Gastrocnemius medialis (tissue), 4 donors: ENCODE data around the gene PALLD. TPM values are rescaled to one million over a fixed set of nuclear protein-coding genes. Genes with fewer than 3 reads are reported as not detected.

ENCODE experiments used
- ATAC-seq, 2 donors: fragments of 150-250 bp; one replicate each; pipeline ENCODE4 v1.9.1; 2016
- DNase-seq, 2 donors: peaks; one replicate each; pipeline ENCODE4 v3.0.0-alpha.2; 2019
- H3K27ac ChIP-seq, 4 donors: fragments of 200-600 bp; sonication (generic); 1 replicate in 1 of 4; 2 replicates in 3 of 4; pipeline ENCODE4 v1.5.1; 2016 to 2018; ENCODE audit warnings: mild to moderate bottlenecking in 2 of 4, moderate library complexity in 1 of 4
- H3K27me3 ChIP-seq, 3 donors: fragments of 200-600 bp; sonication (generic) in 2 of 3; 1 replicate in 1 of 3; 2 replicates in 2 of 3; pipeline versions ENCODE4 v1.5.1 to v1.6.0; 2016 to 2019; ENCODE audit warnings: mild to moderate bottlenecking in 1 of 3, moderate library complexity in 1 of 3
- H3K36me3 ChIP-seq, 2 donors: fragments of 200-600 bp; sonication (generic) in 1 of 2; one replicate each; pipeline ENCODE4 v1.5.1; 2017 to 2018
- H3K4me1 ChIP-seq, 2 donors: fragments of 200-600 bp; sonication (generic) in 1 of 2; one replicate each; pipeline ENCODE4 v1.5.1; 2016 to 2017; ENCODE audit warnings: mild to moderate bottlenecking in 2 of 2
- H3K4me3 ChIP-seq, 4 donors: fragments of 200-600 bp; sonication (generic) in 3 of 4; 1 replicate in 1 of 4; 2 replicates in 3 of 4; pipeline ENCODE4 v1.5.1; 2016 to 2019; ENCODE audit warnings: mild to moderate bottlenecking in 2 of 4
- H3K9me3 ChIP-seq, 3 donors: fragments of 200-600 bp; sonication (generic) in 2 of 3; 1 replicate in 1 of 3; 2 replicates in 2 of 3; pipeline ENCODE4 v1.5.1; 2016 to 2019
- CTCF ChIP-seq, 5 experiments: fragments of 450-650 bp in 3 of 5; fragments of 200-600 bp in 2 of 5; sonication (generic) in 2 of 5; IDR thresholded peaks in 4 of 5; conservative IDR thresholded peaks in 1 of 5; 1 replicate in 4 of 5; 2 replicates in 1 of 5; pipeline ENCODE4 v1.5.1; 2016 to 2019; ENCODE audit warnings: antibody characterized with exemption in 5 of 5, mild to moderate bottlenecking in 3 of 5, moderate library complexity in 3 of 5
- POLR2A ChIP-seq, 2 donors: fragments of 450-650 bp; IDR thresholded peaks; one replicate each; pipeline ENCODE4 v1.6.1; 2017; ENCODE audit warnings: antibody characterized with exemption in 2 of 2, mild to moderate bottlenecking in 2 of 2, moderate library complexity in 2 of 2
- in situ Hi-C, 4 donors: fragments of 200-750 bp; cut with MboI; loops; one replicate each; pipeline versions ENCODE4 v1.15.0 to v1.8.0; 2017; ENCODE audit warnings: low sequenced_read_pairs in 4 of 4
- intact Hi-C: fragments of 100-400 bp; cut with DNase I; formaldehyde crosslinking; loops from one replicate; pipeline ENCODE4 v1.15.1; 2023; ENCODE audit warnings: low total_unique reads
- total RNA-seq, 4 donors: library from RNA; depleted of rRNA; stranded (reverse); fragments of >200 nt; gene quantifications; one replicate each; pipeline versions ENCODE4 v1.1.0 to v1.2.3, GENCODE V29; 2016

PALLD gene
- total RNA-seq, 4 donors from 2014 or later: 165 to 439 (median 319) TPM

DNA sequence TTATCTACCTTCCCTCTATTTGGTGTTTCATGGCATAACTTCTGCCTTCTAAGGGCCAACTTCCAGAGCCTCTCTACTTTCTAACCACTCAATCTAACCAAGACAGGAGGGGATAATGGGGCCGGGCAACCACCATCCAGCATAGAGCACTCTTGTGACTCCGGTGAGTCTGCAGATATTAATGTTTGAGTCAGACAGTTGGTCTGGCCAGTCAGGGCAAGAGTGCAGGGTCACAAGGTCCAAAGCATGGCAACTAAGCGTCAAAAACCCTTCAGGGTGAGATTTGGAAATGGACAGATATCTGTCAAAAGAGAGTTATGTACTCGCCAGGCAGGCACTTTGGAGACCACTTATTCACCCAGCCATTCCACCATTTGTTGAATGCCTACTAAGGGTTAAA lies 105.0 kb downstream of the PALLD start:
- intact Hi-C loops (no loop called here), in situ Hi-C loops (no loop called here)
- Histone ChIP-seq H3K36me3 (no peaks in the 10 kb centered on the region), H3K27me3 (no peaks in the 10 kb centered on the region), H3K4me1 (peaks cover 21 to 25% of the 10 kb centered on the region in 2 donors), H3K9me3 (no peaks in the 10 kb centered on the region), H3K4me3 (no peak overlapping the region), H3K27ac (no peak overlapping the region)
- no peak for TF ChIP-seq CTCF (IDR thresholded peaks at IDR 0.05 in 4 of 5, conservative IDR thresholded peaks at IDR 0.05 in 1 of 5)
- TF ChIP-seq POLR2A (IDR thresholded peaks at IDR 0.05): no peak
- ATAC-seq: no peak
- no peak for DNase-seq

DNA sequence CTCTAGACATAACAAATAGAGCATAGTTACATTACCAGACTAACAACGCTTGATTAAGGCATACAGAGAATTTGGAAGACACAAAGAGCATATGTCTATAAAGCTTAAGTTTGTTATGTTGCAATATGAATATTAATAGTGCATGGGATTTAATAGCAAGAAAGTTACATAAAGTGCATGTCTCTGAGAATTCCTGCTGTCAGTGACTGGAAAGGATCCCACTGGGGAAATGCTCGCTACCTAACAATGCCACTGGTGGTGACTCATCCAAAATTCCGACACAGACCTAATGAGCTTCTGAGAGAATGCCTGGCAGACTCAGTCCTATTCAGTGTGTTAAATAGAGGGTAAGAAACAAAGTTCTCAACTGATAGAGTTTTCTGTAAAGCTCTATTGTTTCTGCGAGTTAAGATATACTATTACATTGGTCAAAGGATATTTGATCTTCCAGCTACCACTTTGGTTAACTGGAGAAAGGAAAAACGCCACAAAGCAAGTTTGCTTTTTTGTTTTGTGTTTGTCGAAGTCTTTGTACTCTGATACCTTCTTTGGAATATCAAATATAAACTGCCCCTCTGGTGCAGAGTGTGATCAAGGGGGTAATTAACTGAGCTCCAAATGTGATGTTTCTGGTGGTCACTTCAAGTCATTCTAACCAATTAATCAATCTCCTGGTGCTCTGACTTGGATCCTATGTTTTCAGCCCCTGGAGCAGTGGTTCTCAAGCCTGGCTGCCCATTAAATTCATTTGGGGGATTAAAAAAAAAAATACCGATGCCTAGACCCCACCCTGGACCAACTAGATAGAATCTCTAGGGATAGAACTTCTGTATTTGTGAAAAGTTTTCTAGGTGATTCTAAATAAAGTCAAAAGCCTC lies 107.9 kb downstream of the PALLD start:
- H3K27me3 ChIP-seq: no peaks in the 10 kb centered on the region
- peak; percentile 20 to 46 for DNase-seq
- TF ChIP-seq CTCF (IDR thresholded peaks at IDR 0.05 in 4 of 5, conservative IDR thresholded peaks at IDR 0.05 in 1 of 5) (no peak), POLR2A (IDR thresholded peaks at IDR 0.05) (no peak)
- peak overlapping the region in 1 of 4 donors; percentile 1 for H3K4me3 ChIP-seq
- H3K9me3 ChIP-seq: no peaks in the 10 kb centered on the region
- peak; percentile 90 to 94 for ATAC-seq
- no peaks in the 10 kb centered on the region for H3K36me3 ChIP-seq
- in situ Hi-C loops: no loop called here
- intact Hi-C loops: no loop called here
- H3K4me1 ChIP-seq: peaks cover 21 to 25% of the 10 kb centered on the region in 2 donors
- peak overlapping the region; percentile 38 to 66 (median 54) for H3K27ac ChIP-seq

DNA sequence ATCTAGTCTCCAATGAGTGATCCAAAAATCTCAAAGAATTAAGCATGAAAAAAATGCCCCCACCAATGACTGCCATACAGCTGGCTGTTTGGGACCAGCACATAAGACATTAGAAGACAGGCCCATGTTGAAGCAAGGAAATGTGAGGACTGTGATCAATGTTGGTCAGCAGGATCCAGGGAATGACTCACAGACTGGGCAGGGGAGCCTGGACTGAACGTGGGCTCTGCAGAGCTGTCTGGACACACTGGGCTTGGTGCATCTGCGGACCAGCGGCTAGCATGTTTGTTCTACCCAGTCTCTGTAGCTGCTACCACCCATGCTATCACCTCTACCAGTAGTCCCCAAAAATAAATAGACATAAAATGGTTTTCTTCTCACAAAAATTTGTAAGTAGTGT lies 108.6 kb downstream of the PALLD start:
- no peaks in the 10 kb centered on the region for H3K36me3 ChIP-seq
- no peak overlapping the region for H3K4me3 ChIP-seq
- no peaks in the 10 kb centered on the region for H3K9me3 ChIP-seq
- peak overlapping the region; percentile 38 to 66 (median 54) for H3K27ac ChIP-seq
- no peaks in the 10 kb centered on the region for H3K27me3 ChIP-seq
- DNase-seq (peak; percentile 3 to 44), ATAC-seq (peak; percentile 74 to 85)
- in situ Hi-C loops (no loop called here), intact Hi-C loops (no loop called here)
- peaks cover 21 to 25% of the 10 kb centered on the region in 2 donors for H3K4me1 ChIP-seq
- TF ChIP-seq CTCF (IDR thresholded peaks at IDR 0.05 in 4 of 5, conservative IDR thresholded peaks at IDR 0.05 in 1 of 5): no peak
- TF ChIP-seq POLR2A (IDR thresholded peaks at IDR 0.05): no peak

- Histone ChIP-seq H3K9me3 (no peaks in the 10 kb centered on the region), H3K36me3 (no peaks in the 10 kb centered on the region), H3K27ac (peak overlapping the region in 1 of 4 donors; percentile 10), H3K4me3 (no peak overlapping the region), H3K27me3 (no peaks in the 10 kb centered on the region), H3K4me1 (peaks cover 21 to 25% of the 10 kb centered on the region in 2 donors)
- ATAC-seq: no peak
- intact Hi-C loops: loop anchor here (2.0 kb wide), 1 partner anchor 14 kb away; no protein-coding TSS in a partner anchor
- in situ Hi-C loops: no loop called here
- no peak for DNase-seq
- TF ChIP-seq CTCF (IDR thresholded peaks at IDR 0.05 in 4 of 5, conservative IDR thresholded peaks at IDR 0.05 in 1 of 5) (no peak), POLR2A (IDR thresholded peaks at IDR 0.05) (no peak)
Observed at GRCh38 chr4:168607215-168607614, 110.4 kb downstream of the PALLD start.
